Measurements from ENCODE around the gene TLR6. TPM values are rescaled to one million over a fixed set of nuclear protein-coding genes. Genes with fewer than 3 reads are reported as not detected.
"Not testable (repeated sequence)": the region's sequence is repeated elsewhere in the genome, so short reads cannot be mapped to it uniquely, and the experiment has no call there.

Gene TLR6
- polyA plus RNA-seq, 3 donors: 0.61 to 0.78 (median 0.74) TPM

GRCh38 chr4:38788317-38788716, 68.3 kb downstream of the TLR6 start:
- DNase-seq: no peak

- no peak for DNase-seq
These were observed 68.9 kb downstream of the TLR6 start for GRCh38 chr4:38787693-38788092.

- DNase-seq: no peak
These were observed 70.7 kb downstream of the TLR6 start for GRCh38 chr4:38785901-38786402.

GRCh38 chr4:38785041-38785790, 71.4 kb downstream of the TLR6 start:
- DNase-seq: no peak

GRCh38 chr4:38784141-38784540, 72.5 kb downstream of the TLR6 start:
- DNase-seq: no peak

- DNase-seq: no peak
These were observed 73.5 kb downstream of the TLR6 start for GRCh38 chr4:38783109-38783460.

- DNase-seq: no peak
These were observed 74.0 kb downstream of the TLR6 start, which contains the start of gene TLR10 for GRCh38 chr4:38782452-38783108. TLR10 (minus strand) TSS chr4:38782990; CDS start chr4:38775590, 7,400 bp downstream.

GRCh38 chr4:38781854-38782261, 74.8 kb downstream of the TLR6 start:
- DNase-seq: no peak

GRCh38 chr4:38780833-38781484, 75.7 kb downstream of the TLR6 start:
- DNase-seq: no peak

GRCh38 chr4:38779790-38780189, 76.8 kb downstream of the TLR6 start:
- DNase-seq: no peak

GRCh38 chr4:38777925-38778324, 78.7 kb downstream of the TLR6 start:
- not testable (repeated sequence) for DNase-seq

GRCh38 chr4:38775326-38775725, 81.3 kb downstream of the TLR6 start:
- DNase-seq: no peak

GRCh38 chr4:38774181-38774955, 82.2 kb downstream of the TLR6 start:
- DNase-seq: no peak

Other genes with a start within 250 kb of the TLR6 start
- gene KLF3, start 192.6 kb downstream of the TLR6 start, polyA plus RNA-seq (ENCODE audit: insufficient read length in 3 of 3): 10 to 100 TPM; 54.3 to 58.9 (median 58.2) TPM
- gene TLR10, start 73.8 kb downstream of the TLR6 start, polyA plus RNA-seq (ENCODE audit: insufficient read length in 3 of 3): under 1 TPM; 0.47 to 0.59 (median 0.58) TPM
- gene TLR1, start 52.0 kb downstream of the TLR6 start, polyA plus RNA-seq (ENCODE audit: insufficient read length in 3 of 3): 1 to 10 TPM; 3.4 to 5.0 (median 4.7) TPM
- 10 to 100 TPM; 29.4 to 35.3 (median 29.5) TPM for gene FAM114A1, start 11.0 kb upstream of the TLR6 start, polyA plus RNA-seq (ENCODE audit: insufficient read length in 3 of 3)
- 1 to 10 TPM; 2.7 to 3.8 (median 2.7) TPM for gene TMEM156, start 175.6 kb upstream of the TLR6 start, polyA plus RNA-seq (ENCODE audit: insufficient read length in 3 of 3)
- 10 to 100 TPM; 35.5 to 48.2 (median 37.4) TPM for gene KLHL5, start 205.4 kb upstream of the TLR6 start, polyA plus RNA-seq (ENCODE audit: insufficient read length in 3 of 3)